Skeletal muscle tissue (tissue), 2 donors: ENCODE results near the gene CCNB3. TPM values are rescaled to one million over a fixed set of nuclear protein-coding genes. Genes with fewer than 3 reads are reported as not detected.

Experiments used
- small RNA-seq: library from RNA; depleted of rRNA; stranded (forward); fragments of <200 nt; gene quantifications from one replicate; pipeline ENCODE3, GENCODE V24; 2014
- total RNA-seq: library from RNA; depleted of rRNA; stranded (reverse); fragments of >200 nt; gene quantifications from one replicate; pipeline ENCODE4 v1.2.3, GENCODE V29; 2014

CCNB3 gene
- total RNA-seq, 1 donor from 2014 or later: under 0.01 TPM

Small RNA genes within 50 kb of the gene (small RNA-seq; reads per million reads assigned to genes)
- gene PYY3 (not detected), gene RF00019 (not detected)

Other genes with a start within 250 kb of the CCNB3 start
- gene AKAP4, start 3.8 kb upstream of the CCNB3 start, total RNA-seq: 1.0 TPM